ENCODE measurements around the gene CELA1.

DNA sequence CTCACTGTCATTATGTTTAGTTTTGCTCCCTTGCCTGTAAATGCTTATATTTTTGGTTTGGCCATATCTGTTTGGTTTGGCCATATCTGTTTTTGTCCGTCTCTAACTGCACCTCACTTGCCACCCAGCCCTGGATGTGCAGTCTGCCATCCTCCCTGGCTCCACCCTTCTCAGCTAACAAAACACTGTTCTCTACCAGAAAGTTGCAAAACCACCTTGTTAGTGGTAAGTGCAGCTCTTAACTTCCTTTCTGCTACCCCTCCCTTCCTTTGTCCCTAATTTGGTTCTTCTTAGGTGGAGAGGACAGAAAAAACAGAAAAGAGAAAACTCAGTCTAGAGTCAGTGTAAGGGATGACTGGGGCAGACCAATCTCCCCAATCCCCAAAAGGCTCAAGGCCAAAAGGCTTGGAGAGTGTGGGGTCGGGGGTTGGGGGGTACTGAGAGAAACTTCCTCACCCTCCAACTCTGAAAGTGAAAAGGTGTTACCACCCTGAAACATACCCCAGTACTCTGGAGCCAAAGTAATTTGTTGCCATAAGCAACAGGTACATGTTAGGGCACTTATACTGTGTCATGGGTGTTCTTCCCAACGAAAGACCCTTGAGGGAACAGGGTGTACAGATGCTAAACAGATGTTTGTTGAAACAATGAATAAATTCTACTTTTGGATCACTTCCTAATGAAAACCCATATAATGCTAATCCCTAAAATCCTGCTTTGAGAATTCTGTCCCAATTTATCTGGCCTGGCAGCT lies 27.5 kb downstream of the CELA1 start:
- TF ChIP-seq, protein P1, sequence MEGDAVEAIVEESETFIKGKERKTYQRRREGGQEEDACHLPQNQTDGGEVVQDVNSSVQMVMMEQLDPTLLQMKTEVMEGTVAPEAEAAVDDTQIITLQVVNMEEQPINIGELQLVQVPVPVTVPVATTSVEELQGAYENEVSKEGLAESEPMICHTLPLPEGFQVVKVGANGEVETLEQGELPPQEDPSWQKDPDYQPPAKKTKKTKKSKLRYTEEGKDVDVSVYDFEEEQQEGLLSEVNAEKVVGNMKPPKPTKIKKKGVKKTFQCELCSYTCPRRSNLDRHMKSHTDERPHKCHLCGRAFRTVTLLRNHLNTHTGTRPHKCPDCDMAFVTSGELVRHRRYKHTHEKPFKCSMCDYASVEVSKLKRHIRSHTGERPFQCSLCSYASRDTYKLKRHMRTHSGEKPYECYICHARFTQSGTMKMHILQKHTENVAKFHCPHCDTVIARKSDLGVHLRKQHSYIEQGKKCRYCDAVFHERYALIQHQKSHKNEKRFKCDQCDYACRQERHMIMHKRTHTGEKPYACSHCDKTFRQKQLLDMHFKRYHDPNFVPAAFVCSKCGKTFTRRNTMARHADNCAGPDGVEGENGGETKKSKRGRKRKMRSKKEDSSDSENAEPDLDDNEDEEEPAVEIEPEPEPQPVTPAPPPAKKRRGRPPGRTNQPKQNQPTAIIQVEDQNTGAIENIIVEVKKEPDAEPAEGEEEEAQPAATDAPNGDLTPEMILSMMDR (IDR thresholded peaks at IDR 0.05) = no peak
- no peak for TF ChIP-seq POLR2A (IDR thresholded peaks at IDR 0.05)
